ENCODE measurements around the gene CD101.

CD101 gene

GRCh38 chr1:117037802-117038201, 36.2 kb downstream of the CD101 start:
- DNase-seq (ENCODE audit: low read depth): no peak
- H3K4me3 ChIP-seq (ENCODE audit: control insufficient read depth, low read depth, low read length): no peak overlapping the region
- no peak for TF ChIP-seq CTCF (IDR thresholded peaks at IDR 0.05; ENCODE audit: control insufficient read depth, insufficient read depth, low read depth, low read length, missing control alignments)

- no peak overlapping the region for H3K4me3 ChIP-seq (ENCODE audit: control insufficient read depth, low read depth, low read length)
- no peak for DNase-seq (ENCODE audit: low read depth)
- TF ChIP-seq CTCF (IDR thresholded peaks at IDR 0.05; ENCODE audit: control insufficient read depth, insufficient read depth, low read depth, low read length, missing control alignments): no peak
Observed at GRCh38 chr1:117038236-117038635, 36.7 kb downstream of the CD101 start.

GRCh38 chr1:117044217-117044616, 42.7 kb downstream of the CD101 start:
- DNase-seq (ENCODE audit: low read depth): no peak
- H3K4me3 ChIP-seq (ENCODE audit: control insufficient read depth, low read depth, low read length): no peak overlapping the region
- no peak for TF ChIP-seq CTCF (IDR thresholded peaks at IDR 0.05; ENCODE audit: control insufficient read depth, insufficient read depth, low read depth, low read length, missing control alignments)

GRCh38 chr1:117045644-117046043, 44.1 kb downstream of the CD101 start:
- no peak overlapping the region for H3K4me3 ChIP-seq (ENCODE audit: control insufficient read depth, low read depth, low read length)
- no peak for TF ChIP-seq CTCF (IDR thresholded peaks at IDR 0.05; ENCODE audit: control insufficient read depth, insufficient read depth, low read depth, low read length, missing control alignments)
- DNase-seq (ENCODE audit: low read depth): no peak

GRCh38 chr1:117046781-117047180, 45.2 kb downstream of the CD101 start:
- no peak overlapping the region for H3K4me3 ChIP-seq (ENCODE audit: control insufficient read depth, low read depth, low read length)
- DNase-seq (ENCODE audit: low read depth): no peak
- no peak for TF ChIP-seq CTCF (IDR thresholded peaks at IDR 0.05; ENCODE audit: control insufficient read depth, insufficient read depth, low read depth, low read length, missing control alignments)

GRCh38 chr1:117047271-117047670, 45.7 kb downstream of the CD101 start:
- H3K4me3 ChIP-seq (ENCODE audit: control insufficient read depth, low read depth, low read length): no peak overlapping the region
- no peak for TF ChIP-seq CTCF (IDR thresholded peaks at IDR 0.05; ENCODE audit: control insufficient read depth, insufficient read depth, low read depth, low read length, missing control alignments)
- no peak for DNase-seq (ENCODE audit: low read depth)

- no peak for DNase-seq (ENCODE audit: low read depth)
- H3K4me3 ChIP-seq (ENCODE audit: control insufficient read depth, low read depth, low read length): no peak overlapping the region
- no peak for TF ChIP-seq CTCF (IDR thresholded peaks at IDR 0.05; ENCODE audit: control insufficient read depth, insufficient read depth, low read depth, low read length, missing control alignments)
Observed at GRCh38 chr1:117049857-117050256, 48.3 kb downstream of the CD101 start.
